GM10248 (cell line): ENCODE data around the gene STYX.
"Not testable (repeated sequence)": the region's sequence is repeated elsewhere in the genome, so short reads cannot be mapped to it uniquely, and the experiment has no call there.

Experiments used
- CTCF ChIA-PET: fragments of 300-600 bp; sonication (Branson Sonifier 250); formaldehyde crosslinking; extraction: SDS; loops from one replicate; lab custom pipeline; 2021; ENCODE audit warnings: antibody characterized with exemption; lab: Yijun Ruan, JAX
- POLR2A ChIA-PET: fragments of 350-650 bp; sonication (Branson Sonifier 250); formaldehyde crosslinking; extraction: SDS; loops from one replicate; lab custom pipeline; 2020; ENCODE audit warnings: antibody characterized with exemption; lab: Yijun Ruan, JAX
- DNase-seq: peaks from one replicate; pipeline ENCODE4 v3.0.0; 2012; ENCODE audit errors: extremely low spot score
- TF ChIP-seq, protein P1 (sequence below): IDR thresholded peaks from 2 replicates; pipeline ENCODE4 v1.5.1; 2012; ENCODE audit warnings: mild to moderate bottlenecking, low read depth; ENCODE audit errors: extremely low read depth, missing control alignments, control extremely low read depth

Gene STYX

GRCh38 chr14:52723514-52724359 lies 6.2 kb upstream of the STYX start:
- DNase-seq, result no peak
- POLR2A ChIA-PET, result interaction anchor here (0.6 kb wide), 1 partner anchor 9 kb away, joined by 7 read pairs; no protein-coding TSS in a partner anchor
- TF ChIP-seq, protein P1, sequence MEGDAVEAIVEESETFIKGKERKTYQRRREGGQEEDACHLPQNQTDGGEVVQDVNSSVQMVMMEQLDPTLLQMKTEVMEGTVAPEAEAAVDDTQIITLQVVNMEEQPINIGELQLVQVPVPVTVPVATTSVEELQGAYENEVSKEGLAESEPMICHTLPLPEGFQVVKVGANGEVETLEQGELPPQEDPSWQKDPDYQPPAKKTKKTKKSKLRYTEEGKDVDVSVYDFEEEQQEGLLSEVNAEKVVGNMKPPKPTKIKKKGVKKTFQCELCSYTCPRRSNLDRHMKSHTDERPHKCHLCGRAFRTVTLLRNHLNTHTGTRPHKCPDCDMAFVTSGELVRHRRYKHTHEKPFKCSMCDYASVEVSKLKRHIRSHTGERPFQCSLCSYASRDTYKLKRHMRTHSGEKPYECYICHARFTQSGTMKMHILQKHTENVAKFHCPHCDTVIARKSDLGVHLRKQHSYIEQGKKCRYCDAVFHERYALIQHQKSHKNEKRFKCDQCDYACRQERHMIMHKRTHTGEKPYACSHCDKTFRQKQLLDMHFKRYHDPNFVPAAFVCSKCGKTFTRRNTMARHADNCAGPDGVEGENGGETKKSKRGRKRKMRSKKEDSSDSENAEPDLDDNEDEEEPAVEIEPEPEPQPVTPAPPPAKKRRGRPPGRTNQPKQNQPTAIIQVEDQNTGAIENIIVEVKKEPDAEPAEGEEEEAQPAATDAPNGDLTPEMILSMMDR, result no peak
- CTCF ChIA-PET, result interaction anchor here (0.9 to 4.1 kb wide), 5 partner anchors 11 to 26 kb away, joined by 4 to 20 read pairs (median 4); no protein-coding TSS in a partner anchor

DNA sequence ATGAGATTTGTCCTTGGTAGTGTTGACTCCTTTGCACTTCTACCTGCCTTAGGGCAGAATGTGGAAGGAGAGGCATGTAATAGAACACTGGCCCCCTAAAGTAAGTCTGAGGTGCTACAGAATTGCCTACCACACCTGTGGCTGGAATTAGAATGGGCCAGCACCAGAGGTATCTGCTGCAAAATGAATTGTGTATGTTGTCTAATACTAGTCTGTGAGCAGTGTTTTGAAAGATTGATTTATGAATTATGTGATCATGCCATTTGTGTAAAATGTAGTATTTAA lies 5.7 kb upstream of the STYX start:
- no peak for DNase-seq
- ChIA-PET CTCF (interaction anchor here (1.6 to 4.1 kb wide), 2 partner anchors 12 to 17 kb away, joined by 4 to 20 read pairs; no protein-coding TSS in a partner anchor), POLR2A (no interaction called here)
- TF ChIP-seq, protein P1, result no peak

DNA sequence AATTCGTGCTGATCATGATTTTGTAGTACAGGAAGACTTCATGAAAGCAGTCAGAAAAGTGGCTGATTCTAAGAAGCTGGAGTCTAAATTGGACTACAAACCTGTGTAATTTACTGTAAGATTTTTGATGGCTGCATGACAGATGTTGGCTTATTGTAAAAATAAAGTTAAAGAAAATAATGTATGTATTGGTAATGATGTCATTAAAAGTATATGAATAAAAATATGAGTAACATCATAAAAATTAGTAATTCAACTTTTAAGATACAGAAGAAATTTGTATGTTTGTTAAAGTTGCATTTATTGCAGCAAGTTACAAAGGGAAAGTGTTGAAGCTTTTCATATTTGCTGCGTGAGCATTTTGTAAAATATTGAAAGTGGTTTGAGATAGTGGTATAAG lies 2.5 kb upstream of the STYX start:
- POLR2A ChIA-PET, result interaction anchor here (0.6 kb wide), 1 partner anchor 18 kb away, joined by 3 read pairs; no protein-coding TSS in a partner anchor
- not testable (repeated sequence) for DNase-seq
- CTCF ChIA-PET, result interaction anchor here (1.0 to 2.2 kb wide), 3 partner anchors 11 to 15 kb away, joined by 3 to 6 read pairs (median 5); no protein-coding TSS in a partner anchor

GRCh38 chr14:52729035-52729434 lies 931 bp upstream of the STYX start:
- DNase-seq, POLR2A ChIA-PET: not testable (repeated sequence)
- CTCF ChIA-PET, result interaction anchor here (1.1 to 1.9 kb wide), 3 partner anchors 12 to 31 kb away, joined by 3 to 6 read pairs (median 3); no protein-coding TSS in a partner anchor

GRCh38 chr14:52729585-52729924 lies 411 bp upstream of the STYX start:
- DNase-seq, result no peak
- TF ChIP-seq, protein P1, result no peak
- CTCF ChIA-PET, result interaction anchor here (1.0 to 1.9 kb wide), 5 partner anchors 10 to 32 kb away, joined by 3 to 6 read pairs (median 3); no protein-coding TSS in a partner anchor
- POLR2A ChIA-PET, result interaction anchor here (0.6 to 1.0 kb wide), 2 partner anchors 177 to 1710 kb away, joined by 3 to 6 read pairs; partner anchors contain the start of genes GPR137C and TXNDC16

GRCh38 chr14:52730709-52731111 lies 744 bp downstream of the STYX start:
- TF ChIP-seq, protein P1, result no peak
- ChIA-PET CTCF (interaction anchor here (1.1 to 1.2 kb wide), 2 partner anchors 9 to 11 kb away, joined by 3 to 4 read pairs; no protein-coding TSS in a partner anchor), POLR2A (no interaction called here)
- no peak for DNase-seq

DNA sequence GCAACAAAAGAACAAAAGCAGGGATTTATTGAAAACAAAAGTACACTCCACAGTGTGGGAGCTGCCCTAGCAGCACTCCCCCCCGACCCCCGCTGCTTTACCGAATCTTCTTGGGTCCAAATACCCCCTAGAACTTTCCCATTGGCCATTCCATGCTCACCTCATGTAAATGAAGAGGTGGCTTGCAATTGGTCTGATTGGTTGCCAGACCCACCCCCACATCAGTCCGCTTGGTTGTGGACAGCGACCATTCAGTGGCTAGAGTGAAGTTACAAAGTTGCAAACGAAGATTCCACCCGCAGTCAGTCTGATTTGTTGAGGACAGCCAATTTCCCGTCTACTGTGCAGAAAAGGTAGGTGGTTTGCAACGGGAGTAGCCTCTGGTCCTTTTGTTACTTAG lies 3.9 kb downstream of the STYX start:
- no peak for DNase-seq
- ChIA-PET POLR2A (no interaction called here), CTCF (interaction anchor here (1.0 kb wide), 1 partner anchor 9 kb away, joined by 4 read pairs; no protein-coding TSS in a partner anchor)
- TF ChIP-seq, protein P1, result no peak
